Stimulated activated naive CD8-positive, alpha-beta T cell treated with anti-CD3 and anti-CD28 coated beads, Interleukin-15, Interleukin-2, amounts not matched to agents 100 ng/mL and 50 ng/mL, for 24 hours (primary cell): ENCODE measurements around the gene SOX6.

ENCODE experiments used
- H3K27ac Mint-ChIP-seq: one replicate; pipeline ENCODE4 v1.8.0; 2021; ENCODE audit warnings: mild to moderate bottlenecking, mixed read lengths
- H3K27me3 Mint-ChIP-seq: one replicate; pipeline ENCODE4 v1.8.0; 2021; ENCODE audit warnings: mixed read lengths
- H3K36me3 Mint-ChIP-seq: one replicate; pipeline ENCODE4 v1.8.0; 2021; ENCODE audit warnings: low read depth, mixed read lengths
- H3K4me1 Mint-ChIP-seq: one replicate; pipeline ENCODE4 v1.8.0; 2021; ENCODE audit warnings: low read depth, mixed read lengths
- H3K4me3 Mint-ChIP-seq: one replicate; pipeline ENCODE4 v1.8.0; 2021; ENCODE audit warnings: mild to moderate bottlenecking, mixed read lengths
- H3K9me3 Mint-ChIP-seq: one replicate; pipeline ENCODE4 v1.8.0; 2021; ENCODE audit warnings: mixed read lengths

SOX6 gene

GRCh38 chr11:15987046-15987445 is 369.3 kb downstream of the SOX6 start:
- Mint-ChIP-seq H3K4me3 (no peak overlapping the region), H3K27ac (no peak overlapping the region), H3K36me3 (no peaks in the 10 kb centered on the region)

DNA sequence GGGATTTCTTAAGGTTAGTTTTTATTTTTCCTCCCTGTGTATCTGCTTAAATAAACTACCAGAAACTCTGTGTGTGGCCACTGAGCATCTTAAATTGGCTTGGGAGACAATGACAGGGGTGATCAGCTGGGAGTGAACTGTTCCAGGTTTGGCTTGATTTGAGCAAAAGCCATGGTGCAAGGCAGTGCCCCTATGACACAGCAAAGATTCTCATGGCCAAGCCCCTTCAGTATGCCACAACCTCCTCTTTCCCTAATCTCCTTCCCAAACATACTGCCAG is 370.5 kb downstream of the SOX6 start:
- H3K36me3 Mint-ChIP-seq: no peaks in the 10 kb centered on the region
- no peak overlapping the region for H3K4me3 Mint-ChIP-seq
- no peaks in the 10 kb centered on the region for H3K9me3 Mint-ChIP-seq
- no peaks in the 10 kb centered on the region for H3K4me1 Mint-ChIP-seq
- peaks cover 3% of the 10 kb centered on the region for H3K27me3 Mint-ChIP-seq
- no peak overlapping the region for H3K27ac Mint-ChIP-seq

More at GRCh38 chr11:15987046-15987445, 369.3 kb downstream of the SOX6 start:
- no peaks in the 10 kb centered on the region for H3K9me3 Mint-ChIP-seq
- no peaks in the 10 kb centered on the region for H3K4me1 Mint-ChIP-seq
- peaks cover 3% of the 10 kb centered on the region for H3K27me3 Mint-ChIP-seq

- Mint-ChIP-seq H3K36me3 (no peaks in the 10 kb centered on the region), H3K27me3 (peaks cover 3% of the 10 kb centered on the region), H3K27ac (no peak overlapping the region), H3K4me1 (no peaks in the 10 kb centered on the region), H3K4me3 (no peak overlapping the region), H3K9me3 (no peaks in the 10 kb centered on the region)
Observed at GRCh38 chr11:15985127-15985859, 371.1 kb downstream of the SOX6 start.

DNA sequence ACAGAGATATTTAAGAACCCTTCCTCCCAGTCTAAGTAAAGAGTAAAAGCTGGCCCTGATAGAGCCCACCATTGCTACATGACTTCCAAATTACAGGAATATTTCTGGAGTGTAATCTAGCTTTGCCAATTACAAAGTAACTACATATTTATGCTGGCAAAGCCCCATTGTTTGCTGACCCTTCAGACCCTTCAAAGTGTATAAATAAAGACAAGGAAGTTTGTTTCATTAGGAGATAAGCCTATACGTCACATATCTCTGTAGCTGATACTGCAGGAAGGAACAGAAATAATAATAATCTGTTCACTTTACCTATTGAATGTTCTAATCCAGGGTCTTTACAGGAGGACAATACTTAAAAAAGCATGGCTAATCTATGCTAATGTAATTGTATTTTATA is 375.1 kb downstream of the SOX6 start:
- Mint-ChIP-seq H3K27me3 (peaks cover 3% of the 10 kb centered on the region), H3K4me3 (no peak overlapping the region), H3K4me1 (no peaks in the 10 kb centered on the region), H3K9me3 (no peaks in the 10 kb centered on the region), H3K36me3 (no peaks in the 10 kb centered on the region), H3K27ac (no peak overlapping the region)

- no peaks in the 10 kb centered on the region for H3K27me3 Mint-ChIP-seq
Observed at GRCh38 chr11:15977116-15977515, 379.2 kb downstream of the SOX6 start.

DNA sequence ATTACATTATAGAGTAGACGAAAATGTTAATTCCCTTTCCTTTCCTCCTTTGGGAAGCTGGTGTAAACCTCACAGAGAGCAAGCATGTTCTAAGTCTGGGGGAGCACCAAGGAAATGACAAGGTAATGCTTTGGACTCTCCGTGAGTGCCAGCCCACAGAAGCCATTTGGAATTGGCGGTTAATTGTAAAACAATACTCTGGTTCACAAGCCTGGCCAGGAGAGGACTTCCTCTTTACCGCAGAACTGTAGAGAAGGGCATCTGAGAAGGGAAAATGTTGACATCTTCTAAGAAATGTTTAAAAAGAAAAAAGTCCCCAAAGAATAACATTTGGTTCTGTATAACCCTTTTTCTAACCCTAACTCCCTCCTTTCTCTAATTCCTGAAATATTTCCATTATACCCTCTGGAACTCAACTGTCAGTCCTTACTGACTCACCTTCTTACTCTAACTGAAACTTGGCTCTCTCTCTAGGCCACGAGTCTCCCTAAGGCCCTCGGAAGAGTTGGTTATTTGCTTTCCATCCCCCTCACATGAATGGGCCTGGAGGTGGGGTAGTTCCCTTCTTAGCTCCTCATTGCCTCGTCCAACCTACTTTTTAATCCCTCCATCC is 379.8 kb downstream of the SOX6 start:
- Mint-ChIP-seq H3K4me1 (no peaks in the 10 kb centered on the region), H3K36me3 (no peaks in the 10 kb centered on the region), H3K27me3 (no peaks in the 10 kb centered on the region), H3K4me3 (no peak overlapping the region), H3K9me3 (no peaks in the 10 kb centered on the region), H3K27ac (no peak overlapping the region)

More at GRCh38 chr11:15977116-15977515, 379.2 kb downstream of the SOX6 start:
- H3K36me3 Mint-ChIP-seq: no peaks in the 10 kb centered on the region
- no peaks in the 10 kb centered on the region for H3K4me1 Mint-ChIP-seq
- H3K27ac Mint-ChIP-seq: no peak overlapping the region
- no peak overlapping the region for H3K4me3 Mint-ChIP-seq
- H3K9me3 Mint-ChIP-seq: no peaks in the 10 kb centered on the region

- no peaks in the 10 kb centered on the region for H3K4me1 Mint-ChIP-seq
- no peak overlapping the region for H3K27ac Mint-ChIP-seq
- H3K36me3 Mint-ChIP-seq: no peaks in the 10 kb centered on the region
- H3K9me3 Mint-ChIP-seq: no peaks in the 10 kb centered on the region
- no peak overlapping the region for H3K4me3 Mint-ChIP-seq
- H3K27me3 Mint-ChIP-seq: no peaks in the 10 kb centered on the region
Observed at GRCh38 chr11:15975742-15976141, 380.6 kb downstream of the SOX6 start.

DNA sequence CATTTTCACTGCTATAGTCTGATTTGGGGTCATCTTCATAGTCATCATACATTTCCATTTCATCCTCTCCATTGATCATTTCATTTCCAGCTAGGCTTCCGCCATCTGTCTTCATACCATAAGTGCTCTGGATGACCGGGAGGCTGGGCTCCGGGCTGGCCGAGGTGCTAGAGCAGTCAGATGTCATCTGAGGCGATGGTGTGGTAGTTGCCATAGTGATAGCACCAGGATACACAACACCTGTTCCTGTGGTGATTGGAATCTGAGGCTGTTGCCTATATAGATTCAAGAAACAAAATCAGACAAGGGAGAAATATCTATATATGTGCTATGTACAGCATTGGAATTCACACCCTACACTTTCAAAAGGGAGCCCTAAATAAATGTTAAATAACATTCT is 383.5 kb downstream of the SOX6 start:
- no peak overlapping the region for H3K27ac Mint-ChIP-seq
- no peaks in the 10 kb centered on the region for H3K9me3 Mint-ChIP-seq
- no peaks in the 10 kb centered on the region for H3K36me3 Mint-ChIP-seq
- H3K27me3 Mint-ChIP-seq: peaks cover 3% of the 10 kb centered on the region
- no peaks in the 10 kb centered on the region for H3K4me1 Mint-ChIP-seq
- no peak overlapping the region for H3K4me3 Mint-ChIP-seq

DNA sequence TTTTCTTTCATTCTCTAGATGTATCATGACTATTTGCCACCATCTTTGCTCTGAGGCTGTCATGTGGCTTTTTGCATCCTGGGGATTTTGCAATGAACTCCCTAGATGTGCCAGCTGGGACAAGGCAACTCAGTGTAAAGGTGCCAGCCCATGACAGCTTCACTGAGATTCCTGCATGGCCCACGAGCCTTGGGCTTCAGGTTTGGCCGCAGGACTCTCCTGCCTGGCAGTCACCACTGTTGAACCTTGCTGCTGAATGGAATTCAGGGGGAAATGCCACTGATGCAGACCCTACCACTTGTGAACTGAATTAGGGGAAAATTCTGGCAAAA is 385.2 kb downstream of the SOX6 start:
- H3K4me3 Mint-ChIP-seq: no peak overlapping the region
- H3K4me1 Mint-ChIP-seq: no peaks in the 10 kb centered on the region
- no peak overlapping the region for H3K27ac Mint-ChIP-seq
- peaks cover 3% of the 10 kb centered on the region for H3K27me3 Mint-ChIP-seq
- H3K36me3 Mint-ChIP-seq: no peaks in the 10 kb centered on the region
- H3K9me3 Mint-ChIP-seq: no peaks in the 10 kb centered on the region

DNA sequence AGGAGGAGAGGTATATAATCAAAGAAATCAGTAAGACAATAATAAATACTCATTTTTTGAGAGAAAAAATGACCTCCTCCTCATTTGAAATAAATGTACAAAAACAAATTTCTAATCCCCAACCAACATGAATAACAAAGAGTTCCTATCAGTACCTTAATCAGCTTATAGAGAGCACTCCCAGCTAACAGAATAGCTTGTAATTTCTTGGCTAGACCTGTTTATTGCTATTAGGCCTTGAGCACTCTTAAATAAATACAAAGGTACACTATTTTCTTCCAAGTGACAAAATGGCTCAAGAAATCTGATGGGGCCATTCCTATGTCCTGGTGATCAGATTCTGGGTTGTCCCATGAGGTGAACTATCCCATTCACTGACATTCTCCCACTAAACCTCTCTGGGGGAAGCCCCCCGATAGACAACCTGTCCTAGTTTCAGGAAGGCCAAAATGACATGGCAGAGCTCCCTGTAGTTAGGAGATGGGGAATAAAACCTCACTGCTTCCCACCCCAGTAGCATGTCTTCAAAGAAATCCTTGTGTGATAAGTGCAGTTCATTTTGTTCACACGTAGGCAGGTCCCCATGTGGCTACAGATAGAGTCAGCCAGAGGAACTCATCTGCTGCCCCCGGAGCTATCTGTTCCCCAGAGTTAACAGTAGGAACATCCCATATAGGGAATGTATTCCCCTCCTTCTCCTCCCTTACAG is 385.7 kb downstream of the SOX6 start:
- Mint-ChIP-seq H3K4me3 (no peak overlapping the region), H3K27ac (no peak overlapping the region), H3K4me1 (no peaks in the 10 kb centered on the region), H3K36me3 (no peaks in the 10 kb centered on the region), H3K9me3 (no peaks in the 10 kb centered on the region), H3K27me3 (peaks cover 3% of the 10 kb centered on the region)

GRCh38 chr11:15969701-15970329 is 386.5 kb downstream of the SOX6 start:
- Mint-ChIP-seq H3K9me3 (no peaks in the 10 kb centered on the region), H3K4me3 (no peak overlapping the region), H3K4me1 (no peaks in the 10 kb centered on the region), H3K27me3 (peaks cover 3% of the 10 kb centered on the region), H3K27ac (no peak overlapping the region), H3K36me3 (no peaks in the 10 kb centered on the region)

- Mint-ChIP-seq H3K27me3 (peaks cover 3% of the 10 kb centered on the region), H3K27ac (no peak overlapping the region), H3K4me1 (no peaks in the 10 kb centered on the region), H3K36me3 (no peaks in the 10 kb centered on the region), H3K9me3 (no peaks in the 10 kb centered on the region), H3K4me3 (no peak overlapping the region)
Observed at GRCh38 chr11:15969281-15969680, 387.1 kb downstream of the SOX6 start.

DNA sequence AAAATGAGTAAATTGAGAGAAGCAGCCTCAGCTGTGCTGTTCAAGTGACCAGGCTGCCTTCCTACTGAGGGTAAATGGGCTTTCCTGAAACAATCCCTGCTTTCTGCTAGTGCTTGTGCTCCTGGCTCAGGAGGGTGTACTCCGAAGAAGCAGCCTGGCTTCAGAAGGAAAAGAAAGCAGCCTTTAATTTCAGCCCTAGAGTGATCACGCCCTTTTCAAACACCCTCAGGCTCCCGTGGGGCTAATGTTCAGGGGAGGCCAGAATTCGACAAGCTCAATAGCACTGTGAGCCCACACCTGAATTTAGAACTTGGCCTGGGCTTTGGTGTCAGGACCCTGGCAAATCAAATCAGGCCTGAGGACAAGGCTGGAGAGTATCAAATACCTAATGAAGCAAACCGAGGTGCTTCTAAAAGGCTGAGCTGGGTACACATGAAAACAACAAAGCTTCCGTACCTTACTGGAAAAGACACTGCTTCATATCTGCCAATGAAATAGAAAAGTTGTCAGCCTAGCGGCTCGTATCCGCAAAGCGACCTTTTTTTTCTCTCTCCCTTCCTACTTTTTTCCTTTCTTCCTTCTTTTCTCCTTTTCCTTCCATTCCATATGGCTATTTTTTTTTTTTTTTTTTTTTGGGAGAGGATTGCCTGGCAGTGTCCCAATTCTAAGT is 387.8 kb downstream of the SOX6 start:
- Mint-ChIP-seq H3K9me3 (no peaks in the 10 kb centered on the region), H3K4me1 (no peaks in the 10 kb centered on the region), H3K27ac (no peak overlapping the region), H3K4me3 (no peak overlapping the region), H3K27me3 (peaks cover 3% of the 10 kb centered on the region), H3K36me3 (no peaks in the 10 kb centered on the region)

GRCh38 chr11:15967966-15968365 is 388.4 kb downstream of the SOX6 start:
- Mint-ChIP-seq H3K9me3 (no peaks in the 10 kb centered on the region), H3K27ac (no peak overlapping the region), H3K4me3 (no peak overlapping the region), H3K4me1 (no peaks in the 10 kb centered on the region), H3K27me3 (peaks cover 3% of the 10 kb centered on the region), H3K36me3 (no peaks in the 10 kb centered on the region)

GRCh38 chr11:15967166-15967565 is 389.2 kb downstream of the SOX6 start:
- Mint-ChIP-seq H3K4me3 (no peak overlapping the region), H3K9me3 (no peaks in the 10 kb centered on the region), H3K36me3 (no peaks in the 10 kb centered on the region), H3K27me3 (peaks cover 3% of the 10 kb centered on the region), H3K27ac (no peak overlapping the region), H3K4me1 (no peaks in the 10 kb centered on the region)
